Activated naive CD4-positive, alpha-beta T cell treated with anti-CD3 and anti-CD28 coated beads for 36 hours (primary cell): ENCODE measurements around the gene RNGTT. TPM values are rescaled to one million over a fixed set of nuclear protein-coding genes. Genes with fewer than 3 reads are reported as not detected.

Experiments
- CTCF ChIA-PET: fragments of 350-600 bp; sonication (Branson Sonifier 250); formaldehyde crosslinking; loops from one replicate; lab custom pipeline; 2021; ENCODE audit warnings: antibody characterized with exemption; lab: Charles Lee
- DNase-seq: peaks from one replicate; pipeline ENCODE4 v3.0.0-alpha.2; 2020
- H3K27ac Mint-ChIP-seq: one replicate; pipeline ENCODE4 v1.8.0; 2021; ENCODE audit warnings: mild to moderate bottlenecking, mixed read lengths
- H3K27me3 Mint-ChIP-seq: one replicate; pipeline ENCODE4 v1.8.0; 2021; ENCODE audit warnings: low read depth, mixed read lengths
- H3K36me3 Mint-ChIP-seq: one replicate; pipeline ENCODE4 v1.8.0; 2021; ENCODE audit warnings: low read depth, mixed read lengths
- H3K4me1 Mint-ChIP-seq: one replicate; pipeline ENCODE4 v1.8.0; 2021; ENCODE audit warnings: low read depth, mixed read lengths
- H3K4me3 Mint-ChIP-seq: one replicate; pipeline ENCODE4 v1.8.0; 2021; ENCODE audit warnings: mild to moderate bottlenecking, moderate library complexity, mixed read lengths
- H3K9me3 Mint-ChIP-seq: one replicate; pipeline ENCODE4 v1.8.0; 2021; ENCODE audit warnings: mixed read lengths
- intact Hi-C: fragments of 100-400 bp; cut with micrococcal nuclease; formaldehyde crosslinking; loops from one replicate; pipeline ENCODE4 v1.15.1; 2023
- total RNA-seq, 2 experiments: library from RNA; stranded (reverse); gene quantifications; one replicate each; pipeline ENCODE4 v1.2.3, GENCODE V29; 2021

The RNGTT gene
- total RNA-seq, 2 experiments from 2014 or later: 21.7 to 23.5 TPM

DNA sequence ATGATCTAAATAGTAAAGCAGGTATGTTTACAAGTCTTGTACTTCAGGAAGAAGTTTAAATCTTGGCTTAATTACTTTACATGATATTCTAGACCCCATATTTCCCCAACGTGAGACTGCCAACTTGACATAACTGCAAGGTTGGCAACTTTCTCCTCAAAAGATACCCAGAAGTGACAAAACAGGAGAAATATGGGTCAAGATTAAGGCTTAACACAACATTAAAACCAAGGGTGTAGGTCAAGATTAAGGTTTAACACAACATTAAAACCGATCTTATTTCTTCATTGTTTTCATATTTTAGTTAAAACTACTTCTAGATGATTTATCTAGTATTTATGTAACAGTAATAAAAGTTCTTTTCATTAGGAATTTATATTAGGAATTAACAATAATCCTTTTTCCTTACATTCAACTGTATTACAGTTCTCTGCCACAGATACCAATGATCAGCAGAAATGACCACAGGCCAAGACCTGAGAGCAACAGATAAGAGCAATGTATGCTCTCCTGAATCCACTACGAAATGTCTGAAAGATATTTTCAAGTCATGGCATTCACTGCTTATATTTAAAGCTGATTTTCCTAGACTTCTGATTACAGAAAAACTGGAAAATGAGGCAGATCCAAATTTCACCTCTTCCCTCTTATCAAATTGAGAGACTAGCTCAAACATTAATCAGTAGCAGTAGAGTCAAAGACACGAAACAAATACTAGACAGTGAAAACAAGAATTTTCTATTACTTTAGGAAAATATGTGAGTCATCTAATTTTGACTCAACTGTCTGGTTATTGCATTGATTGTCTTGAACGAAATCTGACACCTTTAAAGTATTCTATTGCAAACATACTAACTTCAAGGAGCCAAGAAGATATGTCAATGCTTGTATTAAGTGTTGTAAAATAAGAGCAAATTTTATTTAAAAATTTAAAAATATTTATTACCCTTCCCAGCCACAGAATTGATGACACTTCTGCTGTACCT is 72.3 kb downstream of the RNGTT start:
- peaks cover 14% of the 10 kb centered on the region for H3K36me3 Mint-ChIP-seq
- H3K27me3 Mint-ChIP-seq: no peaks in the 10 kb centered on the region
- H3K4me3 Mint-ChIP-seq: no peak overlapping the region
- CTCF ChIA-PET: interaction anchor here (0.6 to 1.2 kb wide), 2 partner anchors 8 to 1060 kb away, joined by 4 read pairs; no protein-coding TSS in a partner anchor
- intact Hi-C loops: no loop called here
- H3K9me3 Mint-ChIP-seq: no peaks in the 10 kb centered on the region
- H3K27ac Mint-ChIP-seq: no peak overlapping the region
- DNase-seq: no peak
- H3K4me1 Mint-ChIP-seq: peaks cover 4% of the 10 kb centered on the region

DNA sequence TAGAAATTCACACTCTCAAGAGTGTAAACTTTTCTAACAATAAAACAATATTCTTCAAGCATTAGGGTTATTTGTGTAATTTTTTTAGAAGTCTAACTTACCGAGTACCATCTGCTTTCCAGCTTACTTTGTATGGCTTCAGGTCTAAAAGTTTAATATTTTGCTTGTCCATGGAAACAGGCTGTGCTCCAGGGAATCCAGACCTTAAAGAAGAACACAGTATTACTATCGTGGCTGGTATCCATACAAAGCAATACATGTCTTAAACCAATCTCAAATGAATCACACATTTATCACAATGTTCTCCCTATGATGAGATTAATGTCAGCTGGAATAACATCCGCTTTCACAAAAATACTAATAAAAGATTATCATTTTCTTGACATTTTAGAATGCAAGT is 73.0 kb downstream of the RNGTT start:
- intact Hi-C loops: no loop called here
- Mint-ChIP-seq H3K27me3 (no peaks in the 10 kb centered on the region), H3K4me3 (no peak overlapping the region), H3K9me3 (peaks cover 2% of the 10 kb centered on the region), H3K27ac (no peak overlapping the region), H3K4me1 (peaks cover 4% of the 10 kb centered on the region), H3K36me3 (peaks cover 21% of the 10 kb centered on the region)
- DNase-seq: no peak
- CTCF ChIA-PET: interaction anchor here (0.6 to 1.2 kb wide), 2 partner anchors 9 to 352 kb away, joined by 3 to 4 read pairs; no protein-coding TSS in a partner anchor

DNA sequence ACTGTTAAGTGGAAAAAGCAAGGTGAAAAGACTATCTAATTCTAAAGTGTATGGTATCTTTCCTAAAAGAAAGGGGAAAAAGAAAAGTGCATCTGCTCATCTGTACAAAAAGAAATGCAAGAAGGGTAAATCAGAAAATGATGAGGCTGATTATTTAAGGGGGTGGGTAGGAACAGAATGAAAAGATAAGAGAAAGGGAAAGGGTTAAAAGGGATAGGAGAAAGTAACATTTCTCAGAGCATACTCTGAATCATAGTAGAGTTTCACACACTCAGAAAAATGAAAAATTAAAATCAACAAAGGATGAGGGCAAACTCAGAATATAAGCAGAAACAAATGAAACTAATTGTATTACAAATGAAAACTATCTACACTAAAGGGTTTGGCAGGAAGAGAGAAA is 79.1 kb downstream of the RNGTT start:
- intact Hi-C loops: no loop called here
- DNase-seq: no peak
- Mint-ChIP-seq H3K9me3 (peaks cover 2% of the 10 kb centered on the region), H3K36me3 (peaks cover 24% of the 10 kb centered on the region), H3K27ac (no peak overlapping the region), H3K4me3 (no peak overlapping the region), H3K27me3 (no peaks in the 10 kb centered on the region), H3K4me1 (peaks cover 17% of the 10 kb centered on the region)
- CTCF ChIA-PET: no interaction called here

DNA sequence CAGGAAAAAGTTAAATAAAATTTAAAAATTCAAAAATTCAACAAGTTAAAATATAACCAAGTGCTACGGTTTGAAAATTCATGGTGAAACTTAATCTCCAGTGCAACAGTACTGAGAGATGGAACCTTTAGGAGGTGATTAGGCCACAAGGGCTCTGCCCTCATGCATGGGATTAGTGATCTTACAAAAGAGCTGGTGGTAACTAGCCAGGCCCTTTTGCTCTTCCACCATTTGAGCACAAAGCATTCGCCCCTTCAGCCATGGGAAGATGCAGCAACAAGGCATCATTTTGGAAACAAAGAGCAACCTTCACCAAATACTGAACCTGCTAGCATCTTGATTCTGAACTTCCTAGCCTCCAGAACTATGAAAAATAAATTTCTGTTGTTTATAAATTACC is 80.9 kb downstream of the RNGTT start:
- Mint-ChIP-seq H3K4me1 (peaks cover 17% of the 10 kb centered on the region), H3K4me3 (no peak overlapping the region), H3K9me3 (peaks cover 2% of the 10 kb centered on the region), H3K27me3 (no peaks in the 10 kb centered on the region), H3K36me3 (peaks cover 21% of the 10 kb centered on the region), H3K27ac (no peak overlapping the region)
- no peak for DNase-seq
- intact Hi-C loops: no loop called here
- CTCF ChIA-PET: interaction anchor here (0.6 kb wide), 1 partner anchor 11 kb away, joined by 3 read pairs; no protein-coding TSS in a partner anchor

DNA sequence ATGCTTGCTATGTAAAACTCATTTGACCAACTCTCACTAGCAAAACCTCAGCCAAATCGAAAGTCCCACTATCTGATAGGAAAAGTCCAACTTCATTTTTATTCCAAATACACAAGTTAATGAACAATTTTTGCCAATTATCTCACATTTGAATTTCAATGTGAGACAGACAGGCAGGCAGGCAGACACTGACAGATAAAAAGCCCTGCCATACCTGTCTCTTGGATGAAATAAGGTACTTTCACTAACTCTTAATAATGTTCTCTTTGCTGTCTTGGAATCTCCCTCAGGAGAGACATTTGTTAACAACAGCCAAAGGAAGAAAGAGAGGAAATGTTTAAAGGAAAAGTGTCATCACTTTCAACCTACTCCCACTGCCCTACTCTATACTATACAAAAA is 82.0 kb downstream of the RNGTT start:
- H3K27ac Mint-ChIP-seq: no peak overlapping the region
- peaks cover 17% of the 10 kb centered on the region for H3K4me1 Mint-ChIP-seq
- no peak overlapping the region for H3K4me3 Mint-ChIP-seq
- H3K27me3 Mint-ChIP-seq: no peaks in the 10 kb centered on the region
- peaks cover 2% of the 10 kb centered on the region for H3K9me3 Mint-ChIP-seq
- CTCF ChIA-PET: no interaction called here
- intact Hi-C loops: no loop called here
- no peak for DNase-seq
- peaks cover 14% of the 10 kb centered on the region for H3K36me3 Mint-ChIP-seq

DNA sequence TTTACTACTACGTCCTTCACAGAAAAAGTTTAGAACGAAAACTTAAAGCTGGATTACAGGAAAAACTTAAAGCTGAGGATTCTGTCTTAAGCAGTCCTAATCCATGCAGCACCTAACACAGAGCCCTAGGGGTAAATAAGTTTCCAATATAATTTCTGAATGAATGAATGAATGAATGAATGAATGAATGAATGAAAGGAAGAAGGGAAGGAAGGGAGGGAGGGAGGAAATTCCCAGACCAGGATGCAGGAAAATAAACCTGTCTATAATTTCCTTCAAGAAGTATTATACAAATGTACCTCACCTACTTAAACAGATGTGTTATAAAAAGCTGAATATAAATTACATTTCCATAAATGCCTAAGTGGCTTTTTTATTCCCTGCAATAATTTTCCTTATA is 83.4 kb downstream of the RNGTT start:
- no peak overlapping the region for H3K27ac Mint-ChIP-seq
- CTCF ChIA-PET: interaction anchor here (1.5 kb wide), 1 partner anchor 9 kb away, joined by 6 read pairs; no protein-coding TSS in a partner anchor
- H3K36me3 Mint-ChIP-seq: peaks cover 2% of the 10 kb centered on the region
- no peaks in the 10 kb centered on the region for H3K9me3 Mint-ChIP-seq
- no peaks in the 10 kb centered on the region for H3K27me3 Mint-ChIP-seq
- DNase-seq: no peak
- no peak overlapping the region for H3K4me3 Mint-ChIP-seq
- intact Hi-C loops: no loop called here
- H3K4me1 Mint-ChIP-seq: peaks cover 16% of the 10 kb centered on the region

DNA sequence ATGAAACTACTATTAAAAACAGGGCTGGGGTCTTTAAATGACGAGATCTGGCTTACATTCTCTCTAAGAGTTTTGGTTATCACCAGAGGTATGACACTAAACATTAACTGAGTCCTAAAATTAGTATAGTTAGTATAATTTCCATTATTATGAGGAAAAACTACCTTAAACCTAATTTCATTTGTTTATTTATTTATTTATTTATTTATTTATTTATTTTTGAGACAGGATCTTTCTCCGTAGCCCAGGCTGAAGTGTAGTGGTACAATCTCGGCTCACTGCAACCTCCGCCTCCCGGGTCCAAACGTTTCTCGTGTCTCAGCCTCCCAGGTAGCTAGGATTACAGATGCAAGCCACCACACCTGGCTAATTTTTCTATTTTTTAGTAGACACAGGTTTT is 85.5 kb downstream of the RNGTT start:
- Mint-ChIP-seq H3K4me1 (peaks cover 13% of the 10 kb centered on the region), H3K4me3 (no peak overlapping the region), H3K9me3 (no peaks in the 10 kb centered on the region), H3K27me3 (no peaks in the 10 kb centered on the region), H3K27ac (no peak overlapping the region), H3K36me3 (no peaks in the 10 kb centered on the region)
- CTCF ChIA-PET: no interaction called here
- no peak for DNase-seq
- intact Hi-C loops: no loop called here

DNA sequence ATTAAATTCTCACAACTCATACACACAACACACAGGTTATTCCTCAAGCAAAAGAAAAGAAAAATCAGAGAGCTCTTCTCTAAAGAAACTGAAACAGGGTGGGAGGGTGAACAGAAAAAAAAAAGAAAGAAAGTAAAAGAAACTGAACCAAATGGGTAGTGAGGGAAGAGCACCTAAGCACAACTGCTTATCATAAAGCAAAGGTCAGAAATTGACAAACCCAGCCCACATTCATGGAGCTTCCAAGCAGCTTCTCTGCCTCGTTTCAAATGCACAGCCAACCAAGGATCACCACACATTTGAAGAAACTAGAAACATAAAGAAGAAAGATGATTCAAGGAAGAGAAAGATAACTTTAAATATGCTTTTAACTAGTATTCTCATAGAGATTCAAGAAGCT is 90.5 kb downstream of the RNGTT start:
- intact Hi-C loops: loop anchor here (5.0 kb wide), 1 partner anchor 706 kb away; the partner anchor contains the start of gene CNR1
- DNase-seq: no peak
- Mint-ChIP-seq H3K9me3 (no peaks in the 10 kb centered on the region), H3K36me3 (no peaks in the 10 kb centered on the region), H3K27ac (peak overlapping the region; percentile 10), H3K4me3 (no peak overlapping the region), H3K4me1 (peaks cover 26% of the 10 kb centered on the region), H3K27me3 (no peaks in the 10 kb centered on the region)
- CTCF ChIA-PET: interaction anchor here (0.6 to 0.7 kb wide), 2 partner anchors 46 to 944 kb away, joined by 3 read pairs; no protein-coding TSS in a partner anchor

DNA sequence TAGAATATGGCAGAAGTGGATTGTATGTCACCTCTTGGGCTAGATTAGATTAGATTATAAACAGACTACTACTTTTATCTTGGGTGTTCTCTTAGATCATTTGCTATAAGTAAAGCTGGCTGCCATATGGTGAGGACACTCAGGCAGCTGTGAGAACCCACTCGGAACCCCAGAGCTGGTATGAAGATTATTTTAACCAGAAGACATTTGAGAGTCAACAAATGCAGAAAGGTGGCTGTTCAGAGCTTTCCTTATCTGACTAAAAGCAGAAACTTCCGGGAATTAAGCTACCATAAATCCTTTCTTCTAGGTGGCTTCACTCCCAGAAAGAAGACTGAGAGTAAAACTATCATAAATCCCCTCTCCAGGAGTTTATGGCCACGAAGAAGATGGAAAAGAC is 91.9 kb downstream of the RNGTT start:
- H3K4me3 Mint-ChIP-seq: no peak overlapping the region
- peaks cover 28% of the 10 kb centered on the region for H3K4me1 Mint-ChIP-seq
- H3K9me3 Mint-ChIP-seq: no peaks in the 10 kb centered on the region
- intact Hi-C loops: loop anchor here (2.0 to 5.0 kb wide), 2 partner anchors 704 to 1479 kb away; partner anchors contain the start of gene CNR1
- peaks cover 1% of the 10 kb centered on the region for H3K36me3 Mint-ChIP-seq
- H3K27me3 Mint-ChIP-seq: no peaks in the 10 kb centered on the region
- DNase-seq: no peak
- no peak overlapping the region for H3K27ac Mint-ChIP-seq
- CTCF ChIA-PET: interaction anchor here (0.6 to 3.5 kb wide), 14 partner anchors 8 to 957 kb away, joined by 3 to 35 read pairs (median 4); no protein-coding TSS in a partner anchor

DNA sequence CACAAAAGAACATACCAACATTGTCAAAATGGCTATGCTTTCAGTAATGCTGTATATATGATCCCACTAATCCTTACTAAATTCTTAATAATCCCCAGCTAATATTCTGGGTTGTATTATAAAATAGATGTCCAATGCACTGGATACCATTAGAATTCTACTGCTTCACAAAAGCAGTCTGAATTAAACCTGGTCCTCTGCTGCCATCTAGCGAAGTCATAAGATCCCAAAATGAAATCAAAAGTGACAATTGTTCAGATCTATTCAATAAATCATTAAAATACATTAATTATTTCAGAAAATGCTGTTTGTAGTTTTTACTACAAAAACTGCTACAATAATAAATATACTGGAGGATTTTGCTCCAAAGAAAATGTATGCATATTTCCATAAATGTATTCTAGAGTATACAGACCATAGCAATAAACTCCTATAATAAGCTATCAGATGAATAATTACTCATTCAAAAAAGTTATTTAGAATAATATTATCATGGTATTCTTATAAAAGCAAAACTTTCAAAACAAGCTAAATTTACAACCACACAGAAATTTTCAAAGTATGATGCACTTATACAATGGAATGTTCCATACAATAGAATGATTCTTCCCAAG is 92.6 kb downstream of the RNGTT start:
- Mint-ChIP-seq H3K36me3 (peaks cover 1% of the 10 kb centered on the region), H3K4me1 (peaks cover 33% of the 10 kb centered on the region), H3K9me3 (no peaks in the 10 kb centered on the region), H3K27me3 (no peaks in the 10 kb centered on the region), H3K4me3 (no peak overlapping the region), H3K27ac (no peak overlapping the region)
- CTCF ChIA-PET: interaction anchor here (0.6 to 3.5 kb wide), 17 partner anchors 8 to 957 kb away, joined by 3 to 35 read pairs (median 4); no protein-coding TSS in a partner anchor
- peak; percentile 63 for DNase-seq
- intact Hi-C loops: loop anchor here (1.0 to 5.0 kb wide), 5 partner anchors 90 to 1478 kb away; partner anchors contain the start of gene CNR1

DNA sequence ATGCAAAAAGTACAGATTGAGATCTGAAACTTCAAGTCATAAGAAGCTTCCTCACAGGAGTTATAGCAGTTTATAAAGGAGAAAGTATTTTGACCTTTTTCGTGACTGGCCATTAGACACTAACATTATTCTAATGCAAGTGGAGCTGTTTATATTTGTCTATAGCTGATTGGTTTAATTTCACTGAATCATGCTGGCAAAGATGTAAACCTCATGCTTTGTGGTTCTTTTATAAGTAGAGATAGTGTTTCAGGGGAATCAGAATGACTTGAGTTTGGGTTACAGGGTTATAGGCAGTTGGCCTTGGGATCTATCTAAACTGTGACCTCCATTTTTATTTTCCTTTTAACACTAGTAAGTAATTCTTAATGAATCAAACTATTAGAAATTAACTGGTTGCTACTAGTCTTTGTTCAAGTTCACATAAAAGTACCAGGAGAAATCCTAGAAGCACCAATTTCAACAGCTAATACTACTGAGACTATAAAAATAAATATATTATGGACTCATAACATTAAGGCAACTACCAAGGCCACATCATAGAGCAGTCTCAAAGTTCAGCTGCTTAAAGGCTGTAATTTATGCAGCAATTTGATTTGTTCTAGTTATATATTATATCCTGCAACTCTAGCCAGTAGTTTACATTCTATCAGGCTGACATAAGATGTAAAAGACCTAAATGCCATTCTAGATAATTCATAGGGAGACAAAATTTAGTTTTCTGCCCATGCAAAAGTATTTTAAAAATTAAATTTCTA is 94.0 kb downstream of the RNGTT start:
- H3K4me1 Mint-ChIP-seq: peaks cover 38% of the 10 kb centered on the region
- H3K36me3 Mint-ChIP-seq: peaks cover 1% of the 10 kb centered on the region
- H3K27ac Mint-ChIP-seq: no peak overlapping the region
- H3K9me3 Mint-ChIP-seq: no peaks in the 10 kb centered on the region
- DNase-seq: no peak
- intact Hi-C loops: loop anchor here (1.0 to 5.0 kb wide), 5 partner anchors 88 to 1477 kb away; partner anchors contain the start of gene CNR1
- H3K27me3 Mint-ChIP-seq: no peaks in the 10 kb centered on the region
- CTCF ChIA-PET: interaction anchor here (0.6 to 3.5 kb wide), 7 partner anchors 12 to 1493 kb away, joined by 3 to 35 read pairs (median 3); no protein-coding TSS in a partner anchor
- H3K4me3 Mint-ChIP-seq: no peak overlapping the region
